ENCODE measurements around the gene FANCC. TPM values are rescaled to one million over a fixed set of nuclear protein-coding genes. Genes with fewer than 3 reads are reported as not detected.

Gene FANCC
- total and polyA plus RNA-seq, 2 donors (not counting 1 experiment from before 2014, with no cell fraction given), result 8.9 to 9.0 TPM

GRCh38 chr9:95092262-95093072, 225.0 kb downstream of the FANCC start:
- no peaks in the 10 kb centered on the region for H3K27me3 ChIP-seq (ENCODE audit: control insufficient read depth, insufficient read depth, low read length)
- peaks cover 47% of the 10 kb centered on the region for H3K4me1 ChIP-seq (ENCODE audit: control insufficient read depth, extremely low read depth, insufficient read depth, low read length)
- H3K4me3 ChIP-seq (replicated peaks in 1 of 4; ENCODE audit: control extremely low read depth in 1 of 4, insufficient read depth in 1 of 4, low read depth in 3 of 4, low read length in 4 of 4), result no peak overlapping the region
- peak overlapping the region; percentile 74 for H3K27ac ChIP-seq (ENCODE audit: insufficient read depth, low read length)
- peak; percentile 84 to 98 for DNase-seq (ENCODE audit: low read depth in 2 of 2)
- TF ChIP-seq CTCF (conservative IDR thresholded peaks at IDR 0.05 in 1 of 2, IDR thresholded peaks at IDR 0.05 in 1 of 2; ENCODE audit: low read depth in 1 of 2, low read length in 2 of 2) (no peak), EZH2 (IDR thresholded peaks at IDR 0.05; ENCODE audit: low read length, missing control alignments) (no peak)
- no peaks in the 10 kb centered on the region for H3K9me3 ChIP-seq (ENCODE audit: control insufficient read depth, insufficient read depth, low read depth, low read length)
- peaks cover 10% of the 10 kb centered on the region for H3K36me3 ChIP-seq (ENCODE audit: control insufficient read depth, insufficient read depth, low read length)
- H3K4me2 ChIP-seq (ENCODE audit: extremely low read depth, insufficient read depth, low read length), result peak overlapping the region; percentile 21
- H2AFZ ChIP-seq (ENCODE audit: low read length), result no peak overlapping the region
- peak overlapping the region; percentile 52 for H3K9ac ChIP-seq (ENCODE audit: insufficient read depth, low read length)
- no peaks in the 10 kb centered on the region for H4K20me1 ChIP-seq (ENCODE audit: control insufficient read depth, extremely low read depth, insufficient read depth, low read length)
- H3K79me2 ChIP-seq (ENCODE audit: control insufficient read depth, insufficient read depth, low read length), result no peaks in the 10 kb centered on the region

- Histone ChIP-seq H2AFZ (ENCODE audit: low read length) (no peak overlapping the region), H3K4me2 (ENCODE audit: extremely low read depth, insufficient read depth, low read length) (peak overlapping the region; percentile 54), H3K4me3 (replicated peaks in 1 of 4; ENCODE audit: control extremely low read depth in 1 of 4, insufficient read depth in 1 of 4, low read depth in 3 of 4, low read length in 4 of 4) (no peak overlapping the region), H4K20me1 (ENCODE audit: control insufficient read depth, extremely low read depth, insufficient read depth, low read length) (no peaks in the 10 kb centered on the region), H3K4me1 (ENCODE audit: control insufficient read depth, extremely low read depth, insufficient read depth, low read length) (peaks cover 47% of the 10 kb centered on the region), H3K36me3 (ENCODE audit: control insufficient read depth, insufficient read depth, low read length) (peaks cover 12% of the 10 kb centered on the region), H3K27me3 (ENCODE audit: control insufficient read depth, insufficient read depth, low read length) (no peaks in the 10 kb centered on the region), H3K9ac (ENCODE audit: insufficient read depth, low read length) (peak overlapping the region; percentile 52), H3K79me2 (ENCODE audit: control insufficient read depth, insufficient read depth, low read length) (no peaks in the 10 kb centered on the region), H3K9me3 (ENCODE audit: control insufficient read depth, insufficient read depth, low read depth, low read length) (no peaks in the 10 kb centered on the region), H3K27ac (ENCODE audit: insufficient read depth, low read length) (peak overlapping the region; percentile 74)
- no peak for TF ChIP-seq CTCF (conservative IDR thresholded peaks at IDR 0.05 in 1 of 2, IDR thresholded peaks at IDR 0.05 in 1 of 2; ENCODE audit: low read depth in 1 of 2, low read length in 2 of 2)
- no peak for TF ChIP-seq EZH2 (IDR thresholded peaks at IDR 0.05; ENCODE audit: low read length, missing control alignments)
- peak; percentile 68 to 92 for DNase-seq (ENCODE audit: low read depth in 2 of 2)
Measured at GRCh38 chr9:95091601-95092261, 225.8 kb downstream of the FANCC start.

- peak overlapping the region; percentile 17 for H3K9ac ChIP-seq (ENCODE audit: insufficient read depth, low read length)
- H3K4me2 ChIP-seq (ENCODE audit: extremely low read depth, insufficient read depth, low read length), result peak overlapping the region; percentile 54
Measured at GRCh38 chr9:95090871-95091577, 226.5 kb downstream of the FANCC start.

More at GRCh38 chr9:95090871-95091577, 226.5 kb downstream of the FANCC start:
- Histone ChIP-seq H4K20me1 (ENCODE audit: control insufficient read depth, extremely low read depth, insufficient read depth, low read length) (no peaks in the 10 kb centered on the region), H3K27me3 (ENCODE audit: control insufficient read depth, insufficient read depth, low read length) (no peaks in the 10 kb centered on the region), H3K4me3 (replicated peaks in 1 of 4; ENCODE audit: control extremely low read depth in 1 of 4, insufficient read depth in 1 of 4, low read depth in 3 of 4, low read length in 4 of 4) (no peak overlapping the region), H2AFZ (ENCODE audit: low read length) (no peak overlapping the region), H3K79me2 (ENCODE audit: control insufficient read depth, insufficient read depth, low read length) (peaks cover 1% of the 10 kb centered on the region), H3K4me1 (ENCODE audit: control insufficient read depth, extremely low read depth, insufficient read depth, low read length) (peaks cover 47% of the 10 kb centered on the region), H3K9me3 (ENCODE audit: control insufficient read depth, insufficient read depth, low read depth, low read length) (no peaks in the 10 kb centered on the region), H3K36me3 (ENCODE audit: control insufficient read depth, insufficient read depth, low read length) (peaks cover 19% of the 10 kb centered on the region), H3K27ac (ENCODE audit: insufficient read depth, low read length) (peak overlapping the region; percentile 74)
- no peak for DNase-seq (ENCODE audit: low read depth in 2 of 2)
- TF ChIP-seq CTCF (conservative IDR thresholded peaks at IDR 0.05 in 1 of 2, IDR thresholded peaks at IDR 0.05 in 1 of 2; ENCODE audit: low read depth in 1 of 2, low read length in 2 of 2) (no peak), EZH2 (IDR thresholded peaks at IDR 0.05; ENCODE audit: low read length, missing control alignments) (no peak)
